Astrocyte (in vitro differentiated cells and primary cell): Measurements from ENCODE around the gene P3H1.

Experiments used
- EZH2 ChIP-seq: IDR thresholded peaks from 2 replicates; pipeline ENCODE4 v1.6.1; 2012; ENCODE audit warnings: mild to moderate bottlenecking, low read length, inconsistent platforms; ENCODE audit not compliant: insufficient read depth
- TF ChIP-seq, protein P1 (sequence below): IDR thresholded peaks from 2 replicates; pipeline ENCODE4 v1.5.1; 2011; ENCODE audit warnings: low read depth, mild to moderate bottlenecking, inconsistent platforms, low read length, moderate library complexity; ENCODE audit not compliant: insufficient read depth

DNA sequence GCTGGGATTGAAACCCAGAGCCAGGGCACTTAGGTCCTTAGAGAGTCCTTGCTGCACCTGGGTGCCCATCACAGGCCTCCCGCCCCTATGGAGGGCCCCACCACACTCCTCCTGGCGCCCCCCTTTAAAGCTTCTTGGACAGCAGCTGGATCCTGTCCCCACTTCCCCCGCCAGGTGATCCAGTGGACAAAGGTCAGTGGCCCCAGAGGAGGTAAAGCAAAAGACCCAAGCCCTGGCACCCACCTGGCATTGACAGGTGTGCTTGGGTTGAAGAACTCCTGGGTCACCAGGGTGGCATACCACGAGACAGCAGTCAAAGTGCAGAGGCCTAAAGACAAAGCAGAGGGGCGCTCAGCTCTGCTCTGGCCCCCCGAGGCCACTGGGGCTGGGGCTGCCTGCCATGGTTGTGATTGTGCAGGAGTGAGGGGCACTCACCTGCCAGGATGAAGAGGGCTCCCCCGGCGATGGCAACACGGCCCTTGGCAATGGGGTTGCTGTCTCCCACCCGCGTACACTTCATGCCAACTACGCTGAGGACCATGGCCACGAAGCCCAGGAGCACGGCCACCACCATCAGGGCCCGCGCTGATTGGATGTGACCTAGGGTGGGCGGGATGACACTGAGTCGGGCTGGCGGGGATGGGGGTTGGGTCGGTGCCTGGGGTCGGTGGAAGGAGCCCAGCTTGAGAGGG, 28.7 kb downstream of the P3H1 start:
- TF ChIP-seq, protein P1, sequence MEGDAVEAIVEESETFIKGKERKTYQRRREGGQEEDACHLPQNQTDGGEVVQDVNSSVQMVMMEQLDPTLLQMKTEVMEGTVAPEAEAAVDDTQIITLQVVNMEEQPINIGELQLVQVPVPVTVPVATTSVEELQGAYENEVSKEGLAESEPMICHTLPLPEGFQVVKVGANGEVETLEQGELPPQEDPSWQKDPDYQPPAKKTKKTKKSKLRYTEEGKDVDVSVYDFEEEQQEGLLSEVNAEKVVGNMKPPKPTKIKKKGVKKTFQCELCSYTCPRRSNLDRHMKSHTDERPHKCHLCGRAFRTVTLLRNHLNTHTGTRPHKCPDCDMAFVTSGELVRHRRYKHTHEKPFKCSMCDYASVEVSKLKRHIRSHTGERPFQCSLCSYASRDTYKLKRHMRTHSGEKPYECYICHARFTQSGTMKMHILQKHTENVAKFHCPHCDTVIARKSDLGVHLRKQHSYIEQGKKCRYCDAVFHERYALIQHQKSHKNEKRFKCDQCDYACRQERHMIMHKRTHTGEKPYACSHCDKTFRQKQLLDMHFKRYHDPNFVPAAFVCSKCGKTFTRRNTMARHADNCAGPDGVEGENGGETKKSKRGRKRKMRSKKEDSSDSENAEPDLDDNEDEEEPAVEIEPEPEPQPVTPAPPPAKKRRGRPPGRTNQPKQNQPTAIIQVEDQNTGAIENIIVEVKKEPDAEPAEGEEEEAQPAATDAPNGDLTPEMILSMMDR: no peak
- TF ChIP-seq EZH2: no peak
